GM12865 (cell line): ENCODE data around the gene MAP3K13.

Experiments used
- DNase-seq: peaks from one replicate; pipeline ENCODE4 v3.0.0; 2010; ENCODE audit warnings: low read depth
- H3K4me3 ChIP-seq: 2 replicates; pipeline ENCODE4 v1.5.1; 2011; ENCODE audit warnings: mild to moderate bottlenecking, low read depth, low read length, control low read depth
- TF ChIP-seq, protein P1 (sequence below): IDR thresholded peaks from 2 replicates; pipeline ENCODE4 v1.5.1; 2011; ENCODE audit warnings: low read length, control low read depth, low read depth, inconsistent platforms; ENCODE audit not compliant: insufficient read depth; ENCODE audit errors: missing control alignments

The MAP3K13 gene

DNA sequence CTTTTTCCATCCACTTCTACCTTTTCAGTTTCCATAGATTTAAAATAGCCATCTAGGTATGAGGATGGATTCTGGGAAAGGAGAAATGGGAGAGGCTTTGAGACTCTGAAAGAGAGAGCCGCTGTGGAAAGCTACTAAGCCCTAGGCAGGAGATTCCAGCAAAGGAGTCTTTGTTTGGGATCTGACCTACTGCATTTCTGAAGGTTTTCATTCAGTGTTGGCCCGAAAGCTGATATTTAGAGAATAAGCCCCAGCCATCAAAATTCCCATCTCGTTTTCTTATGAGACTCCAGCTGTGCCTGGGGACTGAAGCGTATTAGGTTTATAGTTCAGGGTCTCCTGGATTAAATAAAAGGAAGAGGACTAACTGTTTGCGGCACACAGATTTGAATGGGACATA lies 170.0 kb downstream of the MAP3K13 start:
- TF ChIP-seq, protein P1, sequence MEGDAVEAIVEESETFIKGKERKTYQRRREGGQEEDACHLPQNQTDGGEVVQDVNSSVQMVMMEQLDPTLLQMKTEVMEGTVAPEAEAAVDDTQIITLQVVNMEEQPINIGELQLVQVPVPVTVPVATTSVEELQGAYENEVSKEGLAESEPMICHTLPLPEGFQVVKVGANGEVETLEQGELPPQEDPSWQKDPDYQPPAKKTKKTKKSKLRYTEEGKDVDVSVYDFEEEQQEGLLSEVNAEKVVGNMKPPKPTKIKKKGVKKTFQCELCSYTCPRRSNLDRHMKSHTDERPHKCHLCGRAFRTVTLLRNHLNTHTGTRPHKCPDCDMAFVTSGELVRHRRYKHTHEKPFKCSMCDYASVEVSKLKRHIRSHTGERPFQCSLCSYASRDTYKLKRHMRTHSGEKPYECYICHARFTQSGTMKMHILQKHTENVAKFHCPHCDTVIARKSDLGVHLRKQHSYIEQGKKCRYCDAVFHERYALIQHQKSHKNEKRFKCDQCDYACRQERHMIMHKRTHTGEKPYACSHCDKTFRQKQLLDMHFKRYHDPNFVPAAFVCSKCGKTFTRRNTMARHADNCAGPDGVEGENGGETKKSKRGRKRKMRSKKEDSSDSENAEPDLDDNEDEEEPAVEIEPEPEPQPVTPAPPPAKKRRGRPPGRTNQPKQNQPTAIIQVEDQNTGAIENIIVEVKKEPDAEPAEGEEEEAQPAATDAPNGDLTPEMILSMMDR, result no peak
- no peak overlapping the region for H3K4me3 ChIP-seq
- no peak for DNase-seq

DNA sequence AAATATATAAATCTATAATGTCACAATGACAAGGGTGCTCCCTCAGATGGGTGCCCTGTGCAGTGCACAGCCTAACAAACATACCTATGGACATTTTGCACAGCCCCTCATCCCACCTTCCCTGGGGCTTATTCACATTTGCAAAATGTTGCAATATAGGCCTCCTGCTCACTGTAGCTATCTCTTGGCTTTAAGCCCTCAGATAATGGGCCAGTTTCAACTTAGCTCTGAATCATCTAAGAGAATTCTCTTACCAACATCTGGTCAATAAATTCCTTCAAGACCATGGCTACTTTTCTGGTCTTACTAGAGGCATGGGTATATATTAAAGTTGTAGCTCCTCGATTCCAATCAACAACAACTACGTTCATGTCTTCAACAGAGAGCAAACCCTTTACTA lies 171.6 kb downstream of the MAP3K13 start:
- H3K4me3 ChIP-seq, result no peak overlapping the region
- TF ChIP-seq, protein P1, result no peak
- no peak for DNase-seq

DNA sequence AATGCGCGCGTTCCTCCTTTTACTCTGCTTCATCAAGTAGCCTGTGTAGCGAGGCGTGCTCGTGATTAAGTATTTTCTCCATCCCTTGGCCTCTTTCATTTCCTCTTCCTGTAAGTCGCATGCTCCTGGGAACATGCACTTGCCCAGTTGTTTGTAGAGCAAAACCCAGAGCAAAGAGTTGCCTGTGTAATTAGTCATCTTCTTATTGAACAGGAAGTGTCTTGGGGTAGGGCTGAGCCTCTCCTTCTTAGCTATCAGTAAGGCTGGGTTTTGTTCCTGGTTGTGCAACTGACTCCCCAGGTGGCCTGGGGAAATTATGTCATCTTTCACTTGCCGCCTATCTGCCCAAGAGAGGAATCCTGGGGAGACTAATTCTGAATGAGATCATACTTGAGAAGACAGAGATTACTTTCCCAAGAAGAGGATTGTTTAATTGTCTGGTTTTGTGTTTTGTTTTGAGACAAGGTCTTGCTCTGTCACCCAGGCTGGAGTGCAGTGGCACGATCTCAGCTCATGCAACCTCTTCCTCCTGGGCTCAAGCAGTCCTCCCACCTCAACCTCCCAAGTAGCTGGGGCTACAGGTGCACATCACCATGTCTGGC lies 174.5 kb downstream of the MAP3K13 start:
- peak; percentile 97 for DNase-seq
- TF ChIP-seq, protein P1, result no peak
- no peak overlapping the region for H3K4me3 ChIP-seq
